IPS DF 6.9 (cell line): ENCODE measurements around the gene SLCO1B3.

Experiments
- DNase-seq: peaks from one replicate; pipeline ENCODE4 v3.0.0-alpha.2; 2013; ENCODE audit warnings: low read depth, low spot score
- H3K27ac ChIP-seq: one replicate; pipeline ENCODE4 v1.5.1; 2013; ENCODE audit warnings: low read length, control low read depth
- H3K27me3 ChIP-seq: 2 replicates; pipeline ENCODE4 v1.6.1; 2013; ENCODE audit warnings: mild to moderate bottlenecking, low read length; ENCODE audit not compliant: control insufficient read depth, insufficient read depth
- H3K36me3 ChIP-seq: 2 replicates; pipeline ENCODE4 v1.6.1; 2013; ENCODE audit warnings: low read length; ENCODE audit not compliant: control insufficient read depth, insufficient read depth
- H3K4me1 ChIP-seq: 2 replicates; pipeline ENCODE4 v1.6.1; 2013; ENCODE audit warnings: low read length; ENCODE audit not compliant: control insufficient read depth, insufficient read depth
- H3K4me3 ChIP-seq: 2 replicates; pipeline ENCODE4 v1.5.1; 2013; ENCODE audit warnings: mild to moderate bottlenecking, low read length
- H3K9me3 ChIP-seq: 2 replicates; pipeline ENCODE4 v1.6.1; 2013; ENCODE audit warnings: low read length, inconsistent platforms; ENCODE audit not compliant: control insufficient read depth, insufficient read depth
- WGBS: extraction: QIAGEN DNeasy Blood & Tissue Kit; methylation state at CpG from one replicate; pipeline ENCODE4 v1.1.7; 2013; ENCODE audit warnings: mixed read lengths, missing lambda C conversion rate; ENCODE audit not compliant: insufficient read length, insufficient coverage; 5-methylcytosine and 5-hydroxymethylcytosine counted together

The SLCO1B3 gene

GRCh38 chr12:20807192-20808080 lies 3.1 kb upstream of the SLCO1B3 start:
- no peaks in the 10 kb centered on the region; the same call in 1 of the 2 replicates for H3K4me1 ChIP-seq
- no peaks in the 10 kb centered on the region for H3K27me3 ChIP-seq
- no peak overlapping the region for H3K4me3 ChIP-seq
- H3K36me3 ChIP-seq: no peaks in the 10 kb centered on the region
- DNase-seq: no peak
- no peaks in the 10 kb centered on the region for H3K9me3 ChIP-seq
- no CpG with 5 or more reads among the region's 51 CpGs for WGBS
- H3K27ac ChIP-seq: no peak overlapping the region

DNA sequence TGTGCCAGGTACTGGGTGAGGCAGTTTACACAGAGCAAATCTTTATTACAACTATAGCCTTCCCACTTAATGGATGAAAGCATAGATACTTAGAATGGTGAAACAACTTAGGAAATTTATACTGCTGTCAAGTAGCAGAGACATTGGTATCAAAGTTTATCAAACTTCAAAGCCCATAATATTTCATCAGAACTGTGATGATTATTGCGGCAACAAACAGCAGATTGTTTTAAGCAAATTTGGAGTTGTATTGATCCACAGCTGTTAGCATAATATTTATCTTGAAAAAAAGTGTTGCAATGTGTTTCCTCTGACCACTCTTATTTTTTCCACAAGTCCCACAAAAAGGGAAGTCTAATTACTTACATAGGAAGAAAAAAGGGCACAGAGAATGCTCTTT lies 2.0 kb upstream of the SLCO1B3 start:
- H3K4me3 ChIP-seq: no peak overlapping the region
- no peaks in the 10 kb centered on the region; the same call in 1 of the 2 replicates for H3K4me1 ChIP-seq
- DNase-seq: no peak
- H3K27ac ChIP-seq: no peak overlapping the region
- H3K9me3 ChIP-seq: no peaks in the 10 kb centered on the region
- no peaks in the 10 kb centered on the region for H3K36me3 ChIP-seq
- no peaks in the 10 kb centered on the region for H3K27me3 ChIP-seq
- no CpG with 5 or more reads among the region's 1 CpG for WGBS

- Histone ChIP-seq H3K36me3 (no peaks in the 10 kb centered on the region), H3K27me3 (no peaks in the 10 kb centered on the region), H3K9me3 (no peaks in the 10 kb centered on the region), H3K4me1 (no peaks in the 10 kb centered on the region), H3K4me3 (no peak overlapping the region), H3K27ac (no peak overlapping the region)
- WGBS: 100% methylated on average over 1 of the region's 2 CpGs
- DNase-seq: no peak
Observed at GRCh38 chr12:20815574-20815973, 5.1 kb downstream of the SLCO1B3 start.

- WGBS: no CpG with 5 or more reads among the region's 6 CpGs
- H3K4me3 ChIP-seq: no peak overlapping the region
- no peaks in the 10 kb centered on the region for H3K27me3 ChIP-seq
- no peaks in the 10 kb centered on the region for H3K4me1 ChIP-seq
- DNase-seq: no peak
- H3K9me3 ChIP-seq: no peaks in the 10 kb centered on the region
- no peaks in the 10 kb centered on the region for H3K36me3 ChIP-seq
- H3K27ac ChIP-seq: no peak overlapping the region
Observed at GRCh38 chr12:20822415-20822814, 11.9 kb downstream of the SLCO1B3 start.

- no peak overlapping the region for H3K4me3 ChIP-seq
- WGBS: no CpG with 5 or more reads among the region's 4 CpGs
- no peak overlapping the region for H3K27ac ChIP-seq
Observed at GRCh38 chr12:20822925-20823324, 12.4 kb downstream of the SLCO1B3 start.

GRCh38 chr12:20829919-20830318 lies 19.4 kb downstream of the SLCO1B3 start:
- no peaks in the 10 kb centered on the region for H3K9me3 ChIP-seq
- H3K4me3 ChIP-seq: no peak overlapping the region
- no peaks in the 10 kb centered on the region for H3K27me3 ChIP-seq
- no peak overlapping the region for H3K27ac ChIP-seq
- no peaks in the 10 kb centered on the region for H3K4me1 ChIP-seq
- no peak for DNase-seq
- no peaks in the 10 kb centered on the region for H3K36me3 ChIP-seq
- WGBS: no CpG with 5 or more reads among the region's 3 CpGs

More at GRCh38 chr12:20822925-20823324, 12.4 kb downstream of the SLCO1B3 start:
- no peaks in the 10 kb centered on the region for H3K36me3 ChIP-seq
- no peaks in the 10 kb centered on the region for H3K27me3 ChIP-seq
- no peaks in the 10 kb centered on the region for H3K4me1 ChIP-seq
- no peak for DNase-seq
- H3K9me3 ChIP-seq: no peaks in the 10 kb centered on the region

DNA sequence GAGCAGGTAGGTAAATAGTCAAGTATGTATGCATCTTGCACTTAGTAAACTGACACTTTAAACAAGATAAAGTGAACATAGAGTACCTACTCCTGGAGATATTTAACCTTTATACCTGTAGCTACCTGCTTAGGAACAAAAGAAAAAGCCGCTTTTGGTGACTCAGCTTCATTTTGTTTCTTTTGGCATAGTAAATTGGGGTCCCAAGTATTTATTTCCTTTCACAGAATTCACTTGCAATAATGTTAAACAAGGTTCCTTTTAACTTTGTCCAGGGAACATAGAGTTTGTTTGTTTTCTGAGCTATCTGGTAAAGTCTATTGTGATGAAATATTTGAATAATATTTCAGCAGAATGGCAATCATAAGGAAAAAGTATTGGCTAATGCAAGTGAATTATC lies 20.0 kb downstream of the SLCO1B3 start:
- Histone ChIP-seq H3K27me3 (no peaks in the 10 kb centered on the region), H3K27ac (no peak overlapping the region), H3K4me1 (no peaks in the 10 kb centered on the region), H3K36me3 (no peaks in the 10 kb centered on the region), H3K4me3 (no peak overlapping the region), H3K9me3 (no peaks in the 10 kb centered on the region)
- no peak for DNase-seq
- no CpG with 5 or more reads among the region's 1 CpG for WGBS

DNA sequence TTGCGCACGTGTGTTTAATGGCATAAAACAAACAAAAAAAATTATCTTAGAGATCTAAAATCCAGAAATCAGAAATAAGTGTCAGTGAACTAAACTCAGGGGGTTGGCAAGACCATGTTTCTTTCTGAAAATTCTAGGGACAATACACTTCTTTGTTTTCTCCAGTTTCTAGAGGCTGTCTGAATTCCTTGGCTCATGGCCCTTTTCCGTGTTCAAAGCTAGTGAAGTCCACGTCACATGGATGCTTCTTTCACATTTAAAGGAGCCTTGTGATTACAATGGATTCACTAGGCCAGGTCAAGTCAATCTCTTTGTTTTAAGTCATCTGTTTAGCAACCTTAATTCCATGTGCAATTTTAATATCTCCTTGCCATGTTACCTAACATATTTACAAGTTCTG lies 22.4 kb downstream of the SLCO1B3 start:
- Histone ChIP-seq H3K4me3 (no peak overlapping the region), H3K27ac (no peak overlapping the region), H3K36me3 (no peaks in the 10 kb centered on the region), H3K27me3 (no peaks in the 10 kb centered on the region), H3K9me3 (no peaks in the 10 kb centered on the region), H3K4me1 (no peaks in the 10 kb centered on the region)
- no peak for DNase-seq
- no CpG with 5 or more reads among the region's 4 CpGs for WGBS

DNA sequence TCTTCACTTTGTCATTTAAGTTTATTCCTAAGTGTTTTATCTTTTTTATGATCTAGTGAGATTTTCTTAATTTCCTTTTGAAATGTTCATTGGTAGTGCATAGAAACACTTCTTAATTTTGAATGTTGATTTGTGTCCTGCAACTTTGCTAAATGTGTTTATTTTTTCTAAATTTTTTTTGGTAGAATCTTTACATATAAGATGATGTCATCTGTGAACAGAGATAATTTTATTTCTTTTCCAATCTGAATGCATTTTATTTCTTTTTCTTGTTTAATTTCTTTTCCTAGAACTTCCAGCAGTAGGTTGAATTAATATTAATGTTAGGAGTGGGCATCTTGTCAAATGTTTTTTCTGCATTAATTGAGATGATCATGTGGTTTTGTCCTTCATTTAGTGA lies 42.1 kb downstream of the SLCO1B3 start:
- H3K36me3 ChIP-seq: no peaks in the 10 kb centered on the region
- H3K9me3 ChIP-seq: no peaks in the 10 kb centered on the region
- H3K27me3 ChIP-seq: no peaks in the 10 kb centered on the region
- 0 out of 2 replicates have a peak, but pooled peaks cover 1% of the 10 kb centered on the region for H3K4me1 ChIP-seq
- H3K4me3 ChIP-seq: no peak overlapping the region
- H3K27ac ChIP-seq: no peak overlapping the region
- DNase-seq: no peak

- DNase-seq: no peak
- no peak overlapping the region for H3K27ac ChIP-seq
- no peaks in the 10 kb centered on the region for H3K9me3 ChIP-seq
- no CpG with 5 or more reads among the region's 3 CpGs for WGBS
- H3K4me1 ChIP-seq: no peaks in the 10 kb centered on the region
- no peaks in the 10 kb centered on the region for H3K27me3 ChIP-seq
- no peak overlapping the region for H3K4me3 ChIP-seq
- H3K36me3 ChIP-seq: no peaks in the 10 kb centered on the region
Observed at GRCh38 chr12:20863056-20863455, 52.6 kb downstream of the SLCO1B3 start.

DNA sequence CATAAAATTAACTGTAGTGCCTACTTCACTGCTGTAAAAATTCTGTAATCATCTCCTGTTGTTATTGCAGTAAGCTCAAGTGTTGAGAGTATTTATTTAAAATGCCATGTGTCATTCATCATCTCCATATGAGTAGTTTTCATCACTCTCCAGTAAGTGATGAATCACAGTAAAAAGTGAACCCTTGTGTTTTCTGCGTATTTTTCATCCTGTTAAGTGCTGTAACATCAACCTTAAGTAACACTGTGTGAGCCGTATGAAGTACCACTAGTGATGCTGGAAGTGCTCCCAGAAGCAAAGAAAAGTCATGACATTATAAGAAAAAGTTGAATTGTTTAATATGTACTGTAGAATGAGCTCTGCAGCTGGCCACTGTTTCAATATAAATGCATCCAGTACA lies 55.4 kb downstream of the SLCO1B3 start:
- Histone ChIP-seq H3K4me3 (no peak overlapping the region), H3K4me1 (no peaks in the 10 kb centered on the region), H3K27me3 (no peaks in the 10 kb centered on the region), H3K36me3 (no peaks in the 10 kb centered on the region), H3K9me3 (no peaks in the 10 kb centered on the region), H3K27ac (no peak overlapping the region)
- no peak for DNase-seq
- WGBS: no CpG with 5 or more reads among the region's 2 CpGs
